IMR-90 (cell line): ENCODE data around the gene TGFB1. TPM values are rescaled to one million over a fixed set of nuclear protein-coding genes. Genes with fewer than 3 reads are reported as not detected.
A peak's percentile ranks its signal among the peaks of the same experiment; 100 is the strongest.

Experiments used
- ATAC-seq: fragments of 200-7000 bp; cut with Tn5 transposase; 2 replicates; pipeline ENCODE4 v1.9.1; 2020; ENCODE audit warnings: low read depth, mild to moderate bottlenecking, moderate library complexity
- BruUV-seq: library from RNA; stranded (reverse); fragments of 400-500 nt; replicated peaks from 2 replicates; lab custom pipeline; 2021; lab: Mats Ljungman, UMichigan
- CTCF ChIA-PET: fragments of 300-600 bp; formaldehyde crosslinking; extraction: SDS; loops from one replicate; lab custom pipeline; 2021; ENCODE audit warnings: antibody characterized with exemption; lab: Yijun Ruan, JAX
- POLR2A ChIA-PET: fragments of 300-600 bp; sonication (Branson Sonifier 250); formaldehyde crosslinking; loops from one replicate; lab custom pipeline; 2022; ENCODE audit warnings: antibody characterized with exemption; ENCODE audit not compliant: unreplicated experiment; lab: Charles Lee
- DNase-seq: peaks from one replicate; pipeline ENCODE4 v3.0.0; 2013
- H2AFZ ChIP-seq: replicated peaks from 2 replicates; pipeline ENCODE3; 2013; ENCODE audit warnings: low read length, mild to moderate bottlenecking; ENCODE audit not compliant: poor library complexity
- H2AK5ac ChIP-seq: 2 replicates; pipeline ENCODE4 v1.6.1; 2013; ENCODE audit warnings: low read depth, low read length, inconsistent platforms
- H2AK9ac ChIP-seq: replicated peaks from 2 replicates; pipeline ENCODE3; 2013; ENCODE audit warnings: mild to moderate bottlenecking, low read depth, low read length, moderate library complexity; ENCODE audit not compliant: poor library complexity
- H2BK120ac ChIP-seq: 2 replicates; pipeline ENCODE4 v1.6.1; 2013; ENCODE audit warnings: low read depth, low read length, inconsistent platforms
- H2BK15ac ChIP-seq: 3 replicates; pipeline ENCODE4 v1.6.1; 2013; ENCODE audit warnings: low read depth, low read length, inconsistent platforms
- H2BK20ac ChIP-seq: 2 replicates; pipeline ENCODE4 v1.6.1; 2013; ENCODE audit warnings: low read depth, mild to moderate bottlenecking, inconsistent platforms, low read length, moderate library complexity
- H2BK5ac ChIP-seq: 2 replicates; pipeline ENCODE4 v1.6.1; 2013; ENCODE audit warnings: mild to moderate bottlenecking, low read depth, low read length, inconsistent platforms; ENCODE audit not compliant: poor library complexity, severe bottlenecking
- H3K14ac ChIP-seq: replicated peaks from 2 replicates; pipeline ENCODE4 v1.6.1; 2013; ENCODE audit warnings: low read depth, low read length, inconsistent platforms
- H3K18ac ChIP-seq: 2 replicates; pipeline ENCODE4 v1.6.1; 2013; ENCODE audit warnings: low read depth, low read length, control low read depth
- H3K23ac ChIP-seq: 2 replicates; pipeline ENCODE4 v1.6.1; 2013; ENCODE audit warnings: low read depth, low read length, inconsistent platforms
- H3K27ac ChIP-seq: 2 replicates; pipeline ENCODE4 v1.5.1; 2013; ENCODE audit warnings: mild to moderate bottlenecking, control low read depth, low read length; ENCODE audit not compliant: insufficient read depth
- H3K27me3 ChIP-seq: 2 replicates; pipeline ENCODE4 v1.6.1; 2013; ENCODE audit warnings: low read length; ENCODE audit not compliant: control insufficient read depth, insufficient read depth
- H3K36me3 ChIP-seq: 2 replicates; pipeline ENCODE4 v1.6.1; 2013; ENCODE audit warnings: low read length, mixed read lengths; ENCODE audit not compliant: control insufficient read depth, insufficient read depth
- H3K4ac ChIP-seq: 2 replicates; pipeline ENCODE4 v1.6.1; 2013; ENCODE audit warnings: low read depth, low read length, inconsistent platforms
- H3K4me1 ChIP-seq: 2 replicates; pipeline ENCODE4 v1.6.1; 2013; ENCODE audit warnings: low read length, mixed read lengths; ENCODE audit not compliant: control insufficient read depth, insufficient read depth
- H3K4me2 ChIP-seq: 2 replicates; pipeline ENCODE4 v1.6.1; 2013; ENCODE audit warnings: low read depth, mild to moderate bottlenecking, control low read depth, low read length, moderate library complexity
- H3K4me3 ChIP-seq: 2 replicates; pipeline ENCODE4 v1.5.1; 2013; ENCODE audit warnings: low read depth, mild to moderate bottlenecking, control low read depth, low read length, moderate library complexity; ENCODE audit not compliant: insufficient read depth
- H3K56ac ChIP-seq: 2 replicates; pipeline ENCODE4 v1.6.1; 2013; ENCODE audit warnings: low read length, inconsistent platforms; ENCODE audit not compliant: insufficient read depth; ENCODE audit errors: extremely low read depth
- H3K79me1 ChIP-seq, 2 experiments: 2 replicates each; pipeline ENCODE4 v1.6.1; 2013; ENCODE audit warnings: low read length in 2 of 2, inconsistent platforms in 1 of 2, low read depth in 1 of 2
- H3K9ac ChIP-seq: 2 replicates; pipeline ENCODE4 v1.6.1; 2013; ENCODE audit warnings: low read depth, low read length, control low read depth
- H3K9me1 ChIP-seq: 2 replicates; pipeline ENCODE4 v1.6.1; 2013; ENCODE audit warnings: low read length, inconsistent platforms; ENCODE audit not compliant: insufficient read depth
- H3K9me3 ChIP-seq: 2 replicates; pipeline ENCODE4 v1.6.1; 2013; ENCODE audit warnings: low read length; ENCODE audit not compliant: control insufficient read depth, insufficient read depth
- H4K20me1 ChIP-seq: 2 replicates; pipeline ENCODE4 v1.6.1; 2013; ENCODE audit warnings: low read length, inconsistent platforms; ENCODE audit not compliant: insufficient read depth
- H4K5ac ChIP-seq: 2 replicates; pipeline ENCODE4 v1.6.1; 2013; ENCODE audit warnings: mild to moderate bottlenecking, low read depth, low read length, control low read depth
- H4K8ac ChIP-seq, 2 experiments: 2 replicates each; pipeline ENCODE4 v1.6.1; 2013; ENCODE audit warnings: low read depth in 2 of 2, low read length in 2 of 2, control low read depth in 1 of 2, inconsistent platforms in 1 of 2
- H4K91ac ChIP-seq: 2 replicates; pipeline ENCODE4 v1.6.1; 2013; ENCODE audit warnings: low read depth, low read length, inconsistent platforms; ENCODE audit not compliant: insufficient read depth
- CEBPB ChIP-seq: IDR thresholded peaks from 2 replicates; pipeline ENCODE4 v1.6.1; 2012; ENCODE audit warnings: low read depth, low read length, improper control_type of control experiment
- WGBS, 2 experiments: methylation state at CpG; one replicate each; pipeline versions ENCODE4 v1.1.5 to v1.1.7; 2013; ENCODE audit warnings: missing lambda C conversion rate in 2 of 2; ENCODE audit not compliant: insufficient read length in 1 of 2; ENCODE audit errors: extremely low coverage in 2 of 2; 5-methylcytosine and 5-hydroxymethylcytosine counted together
- dilution Hi-C: fragments of 300-500 bp; cut with HindIII; formaldehyde crosslinking; loops from one replicate; pipeline ENCODE4 v1.14.3; 2018; ENCODE audit warnings: low sequenced_read_pairs; ENCODE audit not compliant: unreplicated experiment
- in situ Hi-C: fragments of 300-500 bp; cut with MboI; formaldehyde crosslinking; loops from 3 replicates; pipeline ENCODE4 v1.14.3; 2019; ENCODE audit warnings: low sequenced_read_pairs, inconsistent platforms, mixed read lengths
- intact Hi-C: fragments of 100-400 bp; cut with micrococcal nuclease; formaldehyde crosslinking; loops from 2 replicates; pipeline ENCODE4 v1.10.0; 2022
- polyA plus RNA-seq, 3 experiments: library from polyadenylated mRNA; depleted of rRNA; stranded (reverse); fragments of >200 nt; gene quantifications; 2 replicates each; pipeline ENCODE4 v1.2.3, GENCODE V29; 2012; ENCODE audit warnings: low replicate concordance in 1 of 3
- total RNA-seq: library from RNA; depleted of rRNA; stranded (reverse); fragments of >200 nt; gene quantifications from 2 replicates; pipeline ENCODE4 v1.2.3, GENCODE V29; 2012
- TF ChIP-seq, protein P1 (sequence below): conservative IDR thresholded peaks from 2 replicates; pipeline ENCODE4 v1.5.1; 2012; ENCODE audit warnings: mild to moderate bottlenecking, low read depth, low read length, improper control_type of control experiment

TGFB1 gene
- total and polyA plus RNA-seq, 2 of the 4 experiments (the other 2 are of a cell fraction): 3.2 to 26.7 TPM

DNA sequence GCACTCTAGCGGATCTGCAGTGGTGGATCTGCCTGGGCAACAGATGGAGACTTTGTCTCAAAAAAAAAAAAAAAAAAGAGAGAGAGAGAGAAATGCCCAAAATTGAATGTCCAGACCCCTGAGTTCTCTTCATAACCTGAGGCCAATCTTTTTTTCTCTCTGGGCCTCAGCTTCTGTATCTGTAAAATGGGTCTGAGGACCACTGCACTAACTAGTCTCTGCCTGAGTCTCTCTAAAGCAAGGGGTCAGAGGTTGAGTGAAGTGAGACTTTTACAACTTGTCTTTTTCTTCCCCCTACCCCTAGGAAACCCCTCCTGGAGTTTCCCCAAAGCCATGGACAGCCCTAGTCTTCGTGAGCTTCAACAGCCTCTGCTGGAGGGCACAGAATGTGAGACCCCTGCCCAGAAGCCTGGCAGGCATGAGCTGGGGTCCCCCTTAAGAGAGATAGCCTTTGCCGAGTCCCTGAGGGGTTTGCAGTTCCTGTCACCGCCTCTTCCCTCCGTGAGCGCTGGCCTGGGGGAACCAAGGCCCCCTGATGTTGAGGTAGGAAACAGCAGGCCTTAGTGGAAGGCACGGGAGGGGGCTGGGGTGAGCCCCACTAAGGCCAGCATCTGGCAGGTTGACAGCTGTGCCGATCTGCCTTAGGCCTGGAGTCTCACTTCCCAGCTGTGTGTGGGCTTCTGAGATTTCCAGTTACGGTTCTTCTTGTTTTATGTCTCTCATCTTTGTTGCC lies 24.4 kb upstream of the TGFB1 start:
- no peak overlapping the region for H2BK120ac ChIP-seq

More for the DNA sequence above, 24.4 kb upstream of the TGFB1 start:
- intact Hi-C loops: no loop called here
- peaks cover 10% of the 10 kb centered on the region for H3K9me1 ChIP-seq
- H2AK5ac ChIP-seq: no peak overlapping the region
- H4K5ac ChIP-seq: no peak overlapping the region
- no peaks in the 10 kb centered on the region for H3K27me3 ChIP-seq
- ATAC-seq (no peak), DNase-seq (no peak)
- no peak overlapping the region for H3K9ac ChIP-seq
- no peak overlapping the region for H3K14ac ChIP-seq
- in situ Hi-C loops: no loop called here
- no peak overlapping the region for H2BK15ac ChIP-seq
- no peak overlapping the region for H3K4me2 ChIP-seq
- H2BK20ac ChIP-seq: no peak overlapping the region
- H3K56ac ChIP-seq: no peak overlapping the region
- H4K8ac ChIP-seq: no peak overlapping the region
- no peak overlapping the region for H3K18ac ChIP-seq
- dilution Hi-C loops: no loop called here
- H4K91ac ChIP-seq: no peak overlapping the region
- CTCF ChIA-PET: no interaction called here
- no peak overlapping the region for H2BK5ac ChIP-seq
- peaks cover 7% of the 10 kb centered on the region for H3K4me1 ChIP-seq
- TF ChIP-seq, protein P1, sequence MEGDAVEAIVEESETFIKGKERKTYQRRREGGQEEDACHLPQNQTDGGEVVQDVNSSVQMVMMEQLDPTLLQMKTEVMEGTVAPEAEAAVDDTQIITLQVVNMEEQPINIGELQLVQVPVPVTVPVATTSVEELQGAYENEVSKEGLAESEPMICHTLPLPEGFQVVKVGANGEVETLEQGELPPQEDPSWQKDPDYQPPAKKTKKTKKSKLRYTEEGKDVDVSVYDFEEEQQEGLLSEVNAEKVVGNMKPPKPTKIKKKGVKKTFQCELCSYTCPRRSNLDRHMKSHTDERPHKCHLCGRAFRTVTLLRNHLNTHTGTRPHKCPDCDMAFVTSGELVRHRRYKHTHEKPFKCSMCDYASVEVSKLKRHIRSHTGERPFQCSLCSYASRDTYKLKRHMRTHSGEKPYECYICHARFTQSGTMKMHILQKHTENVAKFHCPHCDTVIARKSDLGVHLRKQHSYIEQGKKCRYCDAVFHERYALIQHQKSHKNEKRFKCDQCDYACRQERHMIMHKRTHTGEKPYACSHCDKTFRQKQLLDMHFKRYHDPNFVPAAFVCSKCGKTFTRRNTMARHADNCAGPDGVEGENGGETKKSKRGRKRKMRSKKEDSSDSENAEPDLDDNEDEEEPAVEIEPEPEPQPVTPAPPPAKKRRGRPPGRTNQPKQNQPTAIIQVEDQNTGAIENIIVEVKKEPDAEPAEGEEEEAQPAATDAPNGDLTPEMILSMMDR: peak; percentile 14; the same call in 1 of the 2 replicates
- TF ChIP-seq CEBPB: no peak
- H3K23ac ChIP-seq: no peak overlapping the region
- no peak overlapping the region for H3K4me3 ChIP-seq
- no peak overlapping the region for H3K27ac ChIP-seq
- no peak overlapping the region for H2AFZ ChIP-seq
- peaks cover 4% of the 10 kb centered on the region; the same call in 1 of the 2 replicates for H3K36me3 ChIP-seq
- POLR2A ChIA-PET: no interaction called here
- no peak overlapping the region for H2AK9ac ChIP-seq
- no peaks in the 10 kb centered on the region for H3K9me3 ChIP-seq
- H3K4ac ChIP-seq: no peak overlapping the region
- WGBS, 2 experiments: 61% methylated on average over 2 of the region's 9 CpGs; no CpG with 5 or more reads in 1 of the 2 experiments
- peaks cover 3% of the 10 kb centered on the region; the same call in 1 of the 2 replicates for H4K20me1 ChIP-seq
- BruUV-seq: no TSS peak
- H3K79me1 ChIP-seq: peaks cover 0 to 18% of the 10 kb centered on the region in 2 experiments; a peak in 3 of 4 replicates
